LNCAP (cell line): ENCODE measurements around the gene GPC5.
A peak's percentile ranks its signal among the peaks of the same experiment; 100 is the strongest.

Source experiments
- TF ChIP-seq, protein P1 (sequence below): fragments of 450-650 bp; IDR thresholded peaks from 2 replicates; pipeline ENCODE4 v1.5.1; 2017; ENCODE audit warnings: mild to moderate bottlenecking

The GPC5 gene

DNA sequence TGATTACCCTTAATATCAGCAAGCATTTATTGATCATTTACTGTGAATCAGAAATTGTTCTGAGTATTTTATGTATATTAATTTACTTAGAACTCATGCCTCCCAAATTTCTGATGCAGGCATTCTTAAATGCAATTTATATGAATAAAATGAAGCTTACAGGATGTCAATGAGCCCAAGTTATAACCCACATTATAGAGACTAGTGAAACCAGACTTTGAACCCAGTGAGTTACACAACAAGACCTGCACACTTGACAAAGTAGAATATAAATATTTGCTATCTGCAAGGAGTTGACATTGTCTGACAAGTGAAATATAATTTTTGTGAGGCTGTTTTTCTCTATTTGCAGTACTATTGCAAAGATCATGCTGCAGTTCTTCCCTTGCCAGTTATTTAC lies 656.0 kb downstream of the GPC5 start:
- TF ChIP-seq, protein P1, sequence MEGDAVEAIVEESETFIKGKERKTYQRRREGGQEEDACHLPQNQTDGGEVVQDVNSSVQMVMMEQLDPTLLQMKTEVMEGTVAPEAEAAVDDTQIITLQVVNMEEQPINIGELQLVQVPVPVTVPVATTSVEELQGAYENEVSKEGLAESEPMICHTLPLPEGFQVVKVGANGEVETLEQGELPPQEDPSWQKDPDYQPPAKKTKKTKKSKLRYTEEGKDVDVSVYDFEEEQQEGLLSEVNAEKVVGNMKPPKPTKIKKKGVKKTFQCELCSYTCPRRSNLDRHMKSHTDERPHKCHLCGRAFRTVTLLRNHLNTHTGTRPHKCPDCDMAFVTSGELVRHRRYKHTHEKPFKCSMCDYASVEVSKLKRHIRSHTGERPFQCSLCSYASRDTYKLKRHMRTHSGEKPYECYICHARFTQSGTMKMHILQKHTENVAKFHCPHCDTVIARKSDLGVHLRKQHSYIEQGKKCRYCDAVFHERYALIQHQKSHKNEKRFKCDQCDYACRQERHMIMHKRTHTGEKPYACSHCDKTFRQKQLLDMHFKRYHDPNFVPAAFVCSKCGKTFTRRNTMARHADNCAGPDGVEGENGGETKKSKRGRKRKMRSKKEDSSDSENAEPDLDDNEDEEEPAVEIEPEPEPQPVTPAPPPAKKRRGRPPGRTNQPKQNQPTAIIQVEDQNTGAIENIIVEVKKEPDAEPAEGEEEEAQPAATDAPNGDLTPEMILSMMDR = no peak

DNA sequence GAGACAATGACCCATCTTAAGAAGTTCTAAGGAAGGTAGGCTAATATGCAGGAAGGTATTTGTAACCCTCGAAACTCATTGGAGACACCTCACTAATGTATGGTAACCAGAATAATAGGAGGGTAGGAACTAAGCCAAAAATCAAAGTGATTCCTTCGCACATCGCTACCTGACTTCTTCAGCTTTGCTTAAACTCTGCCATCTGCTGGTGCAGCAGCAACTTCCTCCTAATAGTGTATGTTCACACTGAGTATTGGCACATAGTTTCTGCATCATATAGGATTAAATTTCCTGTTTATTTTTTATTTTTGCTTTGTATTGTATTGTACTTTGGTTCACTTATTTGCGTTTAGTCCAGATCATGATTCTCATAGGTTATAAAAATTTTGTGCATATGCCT lies 676.2 kb downstream of the GPC5 start:
- TF ChIP-seq, protein P1 = peak; percentile 58

DNA sequence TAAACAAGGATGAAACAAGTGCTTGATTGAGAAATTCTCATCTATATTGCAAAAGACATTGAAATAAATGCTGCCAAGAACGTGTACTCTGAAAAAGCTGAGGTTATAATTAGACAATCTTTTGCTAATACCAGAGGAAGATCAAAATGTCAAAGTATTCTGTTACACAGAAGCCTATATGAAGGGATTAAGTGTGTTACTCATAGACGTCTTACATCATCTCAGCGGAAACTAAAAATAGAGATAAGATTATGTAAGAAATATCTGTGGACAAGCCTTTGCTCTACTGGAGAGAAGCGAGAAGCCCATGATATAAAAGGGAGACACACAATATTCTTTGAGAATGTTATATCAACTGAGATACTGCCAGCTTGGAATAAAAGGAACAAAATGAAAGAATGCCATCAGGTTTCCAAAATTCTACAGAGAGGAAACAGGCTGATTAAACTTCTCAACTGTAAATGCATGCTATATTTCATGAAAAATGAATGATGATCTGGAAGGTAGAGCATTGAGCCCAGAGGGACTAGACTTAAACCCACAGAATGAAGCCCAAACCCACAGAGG lies 699.0 kb downstream of the GPC5 start:
- TF ChIP-seq, protein P1 = no peak

DNA sequence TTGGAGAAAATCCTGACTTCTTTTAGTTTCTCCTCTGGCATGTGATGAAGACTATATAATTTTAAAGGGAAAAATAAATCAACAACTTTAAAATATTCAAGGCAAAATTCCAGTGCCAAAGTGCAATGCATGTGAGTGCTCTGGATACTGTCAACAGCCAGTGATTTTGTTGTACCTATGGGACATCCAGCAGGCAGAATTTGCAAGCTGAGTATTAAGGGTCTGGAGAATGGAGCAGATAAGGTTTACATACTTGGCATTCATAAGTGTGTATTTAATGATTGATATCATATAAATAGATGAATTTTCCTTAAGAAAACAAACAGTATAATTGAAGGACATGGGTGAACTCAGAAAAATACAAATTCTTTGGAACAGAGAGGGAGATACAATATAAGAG lies 703.4 kb downstream of the GPC5 start:
- TF ChIP-seq, protein P1 = no peak

DNA sequence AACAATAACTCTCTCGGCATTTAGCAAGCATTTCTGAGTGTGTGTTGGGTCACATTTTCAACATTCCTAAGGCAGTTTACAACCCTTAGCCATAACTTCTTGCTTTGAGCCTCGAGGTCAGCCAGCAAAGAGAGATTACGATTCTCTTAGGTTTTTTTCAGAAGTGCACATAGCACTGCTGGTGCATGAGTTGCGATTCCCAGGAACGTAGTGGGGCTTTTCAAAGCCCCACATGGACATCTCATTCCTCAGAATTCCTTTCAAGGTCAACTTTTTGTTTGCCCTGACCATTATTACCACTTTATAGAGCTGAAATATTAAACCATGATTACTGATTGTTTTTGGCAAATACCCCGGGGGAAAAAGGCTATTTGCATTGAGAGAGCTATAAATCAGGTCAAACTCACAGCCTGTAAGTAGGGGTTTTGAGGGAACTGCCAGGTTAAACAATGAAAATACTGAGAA lies 705.3 kb downstream of the GPC5 start:
- TF ChIP-seq, protein P1 = no peak

DNA sequence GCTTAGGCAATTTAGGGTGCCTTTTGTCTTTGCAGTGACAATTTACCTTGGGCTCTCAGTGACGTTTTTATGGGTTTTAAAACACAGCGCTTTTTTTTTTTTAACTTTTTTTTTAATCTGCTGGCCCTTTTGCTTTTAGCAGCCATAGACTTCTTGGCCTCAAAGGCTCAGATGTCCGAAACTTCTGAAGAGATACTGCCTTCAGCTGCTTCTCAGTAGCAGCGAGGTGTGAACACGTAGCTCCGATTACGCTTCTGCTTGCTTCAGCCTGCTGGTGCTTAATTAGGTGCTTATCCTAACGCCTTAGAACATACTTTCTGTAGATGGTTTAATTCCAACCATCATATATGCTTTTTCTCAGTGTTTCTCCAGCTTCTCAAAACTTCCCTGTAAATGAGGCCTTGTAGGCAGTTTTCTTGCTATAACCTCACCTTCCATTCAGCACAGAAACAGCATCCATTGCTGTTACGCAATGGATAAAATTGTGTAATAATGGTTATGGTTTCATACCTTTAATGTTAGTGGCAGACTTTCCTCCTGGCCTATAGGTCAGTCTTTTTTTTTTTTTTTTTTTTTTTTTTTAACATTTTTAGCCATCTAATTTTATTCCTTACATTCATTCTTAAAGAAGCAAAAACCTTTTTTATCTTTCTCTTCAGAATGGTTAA lies 723.9 kb downstream of the GPC5 start:
- TF ChIP-seq, protein P1 = no peak

DNA sequence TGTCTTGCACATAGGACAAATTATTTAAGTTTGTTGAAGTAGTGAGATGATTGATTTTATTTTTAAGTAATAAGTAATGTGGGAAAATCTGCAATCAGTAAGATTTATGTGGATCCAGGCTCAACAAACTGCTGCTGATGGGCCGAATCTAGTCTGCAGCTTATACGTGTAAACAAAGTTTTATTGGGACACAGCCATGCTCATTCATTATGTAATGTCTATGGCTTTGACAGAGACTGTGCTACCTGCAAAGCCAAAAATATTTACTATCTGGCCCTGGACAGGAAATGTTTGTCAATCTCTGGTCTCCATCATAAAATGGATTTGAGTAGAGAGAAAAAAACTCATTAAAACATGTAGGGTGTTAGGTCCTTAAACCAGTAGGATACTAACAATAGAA lies 728.0 kb downstream of the GPC5 start:
- TF ChIP-seq, protein P1 = no peak

DNA sequence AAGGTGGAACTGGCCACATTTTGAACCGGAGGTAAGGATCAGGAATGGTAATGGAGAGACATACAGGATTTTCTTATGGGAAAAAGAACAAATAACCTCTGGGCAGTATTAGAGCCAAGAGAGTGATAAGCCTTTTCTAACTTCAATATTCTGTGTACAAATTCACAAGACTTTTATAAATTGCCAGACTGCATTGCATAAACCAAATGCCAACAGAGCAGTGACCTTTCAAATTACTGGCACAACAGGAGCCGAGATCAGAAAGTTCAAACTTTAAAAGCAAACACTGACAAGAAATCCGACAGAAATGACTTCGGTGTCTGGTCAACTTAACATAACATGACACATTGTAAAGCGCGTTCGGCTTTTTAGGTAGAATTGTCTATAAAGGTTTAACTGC lies 737.1 kb downstream of the GPC5 start:
- TF ChIP-seq, protein P1 = no peak
